ENCODE data around the gene BMPR1B.
A peak's percentile ranks its signal among the peaks of the same experiment; 100 is the strongest.
"Not testable (repeated sequence)": the region's sequence is repeated elsewhere in the genome, so short reads cannot be mapped to it uniquely, and the experiment has no call there.

Gene BMPR1B

GRCh38 chr4:95106408-95106928 lies 348.7 kb downstream of the BMPR1B start:
- no peak overlapping the region for H3K27ac ChIP-seq
- H3K4me3 ChIP-seq, result no peak overlapping the region

GRCh38 chr4:95107004-95107403 lies 349.2 kb downstream of the BMPR1B start:
- H3K4me3 ChIP-seq, result no peak overlapping the region

GRCh38 chr4:95107635-95108034 lies 349.9 kb downstream of the BMPR1B start:
- Histone ChIP-seq H3K27ac (no peak overlapping the region), H3K4me3 (no peak overlapping the region)

More at GRCh38 chr4:95107004-95107403, 349.2 kb downstream of the BMPR1B start:
- H3K27ac ChIP-seq, result no peak overlapping the region

- no peak overlapping the region for H3K27ac ChIP-seq
- no peak overlapping the region for H3K4me3 ChIP-seq
Observed at GRCh38 chr4:95108883-95109421, 351.2 kb downstream of the BMPR1B start.

GRCh38 chr4:95114521-95114920 lies 356.8 kb downstream of the BMPR1B start:
- H3K4me3 ChIP-seq, result no peak overlapping the region
- H3K27ac ChIP-seq, result no peak overlapping the region

GRCh38 chr4:95118497-95118896 lies 360.7 kb downstream of the BMPR1B start:
- H3K4me3 ChIP-seq, result no peak overlapping the region
- H3K27ac ChIP-seq, result no peak overlapping the region

- Histone ChIP-seq H3K27ac (no peak overlapping the region), H3K4me3 (no peak overlapping the region)
Observed at GRCh38 chr4:95120456-95120855, 362.7 kb downstream of the BMPR1B start.

- Histone ChIP-seq H3K27ac (no peak overlapping the region), H3K4me3 (no peak overlapping the region)
Observed at GRCh38 chr4:95122001-95122400, 364.2 kb downstream of the BMPR1B start.

- H3K27ac ChIP-seq, result no peak overlapping the region
- H3K4me3 ChIP-seq, result no peak overlapping the region
Observed at GRCh38 chr4:95124906-95125504, 367.2 kb downstream of the BMPR1B start.

GRCh38 chr4:95129031-95129430 lies 371.3 kb downstream of the BMPR1B start:
- Histone ChIP-seq H3K27ac (peak overlapping the region in 1 of 21 experiments; percentile 29), H3K4me3 (no peak overlapping the region)

GRCh38 chr4:95129821-95130311 lies 372.1 kb downstream of the BMPR1B start:
- H3K27ac ChIP-seq, result peak overlapping the region in 2 of 21 experiments; percentile 0 to 3
- no peak overlapping the region for H3K4me3 ChIP-seq

GRCh38 chr4:95134016-95134415 lies 376.3 kb downstream of the BMPR1B start:
- not testable (repeated sequence) for H3K27ac ChIP-seq, H3K4me3 ChIP-seq

GRCh38 chr4:95139424-95139823 lies 381.7 kb downstream of the BMPR1B start:
- H3K27ac ChIP-seq, H3K4me3 ChIP-seq: not testable (repeated sequence)

GRCh38 chr4:95141361-95141760 lies 383.6 kb downstream of the BMPR1B start:
- Histone ChIP-seq H3K27ac (no peak overlapping the region), H3K4me3 (no peak overlapping the region)

- H3K27ac ChIP-seq, result no peak overlapping the region
- no peak overlapping the region for H3K4me3 ChIP-seq
Observed at GRCh38 chr4:95142932-95143331, 385.2 kb downstream of the BMPR1B start.

- H3K27ac ChIP-seq, result no peak overlapping the region
- H3K4me3 ChIP-seq, result no peak overlapping the region
Observed at GRCh38 chr4:95151255-95151654, 393.5 kb downstream of the BMPR1B start.

- H3K4me3 ChIP-seq, result no peak overlapping the region
- no peak overlapping the region for H3K27ac ChIP-seq
Observed at GRCh38 chr4:95153182-95153581, 395.4 kb downstream of the BMPR1B start.

GRCh38 chr4:95155759-95156451 lies 398.1 kb downstream of the BMPR1B start:
- Histone ChIP-seq H3K27ac (no peak overlapping the region), H3K4me3 (no peak overlapping the region)

GRCh38 chr4:95156452-95156765 lies 398.7 kb downstream of the BMPR1B start:
- H3K27ac ChIP-seq, result no peak overlapping the region

GRCh38 chr4:95157596-95157995 lies 399.8 kb downstream of the BMPR1B start:
- no peak overlapping the region for H3K27ac ChIP-seq
- no peak overlapping the region for H3K4me3 ChIP-seq

More at GRCh38 chr4:95156452-95156765, 398.7 kb downstream of the BMPR1B start:
- no peak overlapping the region for H3K4me3 ChIP-seq

GRCh38 chr4:95158045-95158444 lies 400.3 kb downstream of the BMPR1B start:
- no peak overlapping the region for H3K4me3 ChIP-seq
- no peak overlapping the region for H3K27ac ChIP-seq

All from skin epidermis (tissue), 12 donors.